Naive B cell (primary cell): Measurements from ENCODE around the gene LDLRAD1. TPM values are rescaled to one million over a fixed set of nuclear protein-coding genes. Genes with fewer than 3 reads are reported as not detected.
A peak's percentile ranks its signal among the peaks of the same experiment; 100 is the strongest.

Source experiments
- ATAC-seq, 2 donors: fragments of 150-1000 bp; cut with Tn5 transposase; 2 replicates each; pipeline ENCODE4 v1.10.0; 2021; ENCODE audit warnings: low read depth in 2 of 2, mild to moderate bottlenecking in 2 of 2, moderate library complexity in 2 of 2
- DNase-seq: peaks from one replicate; pipeline ENCODE4 v3.0.0; 2022
- H3K27ac Mint-ChIP-seq, 6 donors: one replicate each; pipeline ENCODE4 v1.8.0; 2020 to 2022; ENCODE audit warnings: mild to moderate bottlenecking in 6 of 6, mixed read lengths in 6 of 6, moderate library complexity in 5 of 6, inconsistent platforms in 2 of 6
- H3K27me3 Mint-ChIP-seq, 3 donors: one replicate each; pipeline ENCODE4 v1.8.0; 2021 to 2022; ENCODE audit warnings: mixed read lengths in 3 of 3, mild to moderate bottlenecking in 1 of 3
- H3K36me3 Mint-ChIP-seq, 2 donors: one replicate each; pipeline ENCODE4 v1.8.0; 2020 to 2022; ENCODE audit warnings: mixed read lengths in 2 of 2, inconsistent platforms in 1 of 2, mild to moderate bottlenecking in 1 of 2
- H3K4me1 Mint-ChIP-seq, 3 donors: one replicate each; pipeline ENCODE4 v1.8.0; 2020 to 2022; ENCODE audit warnings: mixed read lengths in 3 of 3, inconsistent platforms in 1 of 3, mild to moderate bottlenecking in 1 of 3, moderate library complexity in 1 of 3
- H3K4me3 Mint-ChIP-seq, 8 donors: one replicate each; pipeline ENCODE4 v1.8.0; 2020 to 2022; ENCODE audit warnings: mild to moderate bottlenecking in 8 of 8, mixed read lengths in 8 of 8, moderate library complexity in 8 of 8, inconsistent platforms in 2 of 8
- H3K9me3 Mint-ChIP-seq, 7 donors: one replicate each; pipeline ENCODE4 v1.8.0; 2020 to 2022; ENCODE audit warnings: mixed read lengths in 7 of 7, mild to moderate bottlenecking in 5 of 7, inconsistent platforms in 2 of 7, moderate library complexity in 1 of 7
- polyA plus RNA-seq, 6 donors: library from polyadenylated mRNA; unstranded; fragments of 300-500 nt; fragmentation: Illumina TruSeq; gene quantifications; one replicate each; pipeline ENCODE4 v1.2.3, GENCODE V29; 2021; ENCODE audit warnings: low read depth in 6 of 6

LDLRAD1 gene
- polyA plus RNA-seq, 6 donors from 2014 or later, result not detected

- H3K9me3 Mint-ChIP-seq, result no peaks in the 10 kb centered on the region
- no peak overlapping the region for H3K27ac Mint-ChIP-seq
- no peak for ATAC-seq
- H3K36me3 Mint-ChIP-seq, result peaks cover 16 to 18% of the 10 kb centered on the region in 2 donors
- no peak for DNase-seq
- no peak overlapping the region for H3K4me3 Mint-ChIP-seq
- no peaks in the 10 kb centered on the region for H3K27me3 Mint-ChIP-seq
- no peaks in the 10 kb centered on the region for H3K4me1 Mint-ChIP-seq
These were observed 49.9 kb downstream of the LDLRAD1 start for GRCh38 chr1:53968125-53968513.

- Mint-ChIP-seq H3K36me3 (peaks cover 18% of the 10 kb centered on the region in 2 donors), H3K4me1 (no peaks in the 10 kb centered on the region), H3K4me3 (no peak overlapping the region), H3K27me3 (no peaks in the 10 kb centered on the region), H3K9me3 (no peaks in the 10 kb centered on the region), H3K27ac (no peak overlapping the region)
- no peak for ATAC-seq
- no peak for DNase-seq
These were observed 50.4 kb downstream of the LDLRAD1 start for GRCh38 chr1:53967409-53968124.

- H3K36me3 Mint-ChIP-seq, result peaks cover 19 to 25% of the 10 kb centered on the region in 2 donors
- H3K4me3 Mint-ChIP-seq, result no peak overlapping the region
- no peak overlapping the region for H3K27ac Mint-ChIP-seq
- DNase-seq (no peak), ATAC-seq (no peak)
- no peaks in the 10 kb centered on the region for H3K27me3 Mint-ChIP-seq
- H3K9me3 Mint-ChIP-seq, result no peaks in the 10 kb centered on the region
- no peaks in the 10 kb centered on the region for H3K4me1 Mint-ChIP-seq
These were observed 51.2 kb downstream of the LDLRAD1 start for GRCh38 chr1:53966794-53967193.

GRCh38 chr1:53964109-53964508, 53.9 kb downstream of the LDLRAD1 start:
- Mint-ChIP-seq H3K9me3 (no peaks in the 10 kb centered on the region), H3K4me1 (no peaks in the 10 kb centered on the region), H3K27me3 (no peaks in the 10 kb centered on the region), H3K27ac (peak overlapping the region in 2 of 6 donors; percentile 9 to 85), H3K36me3 (peaks cover 19 to 27% of the 10 kb centered on the region in 2 donors), H3K4me3 (no peak overlapping the region)
- no peak for ATAC-seq
- no peak for DNase-seq

- ATAC-seq (no peak), DNase-seq (no peak)
- H3K27me3 Mint-ChIP-seq, result no peaks in the 10 kb centered on the region
- no peak overlapping the region for H3K27ac Mint-ChIP-seq
- H3K36me3 Mint-ChIP-seq, result peaks cover 19 to 24% of the 10 kb centered on the region in 2 donors
- H3K4me1 Mint-ChIP-seq, result no peaks in the 10 kb centered on the region
- no peaks in the 10 kb centered on the region for H3K9me3 Mint-ChIP-seq
- H3K4me3 Mint-ChIP-seq, result no peak overlapping the region
These were observed 54.5 kb downstream of the LDLRAD1 start for GRCh38 chr1:53963460-53963859.

GRCh38 chr1:53962395-53962794, 55.6 kb downstream of the LDLRAD1 start:
- ATAC-seq (no peak), DNase-seq (no peak)
- peaks cover 19 to 22% of the 10 kb centered on the region in 2 donors for H3K36me3 Mint-ChIP-seq
- H3K9me3 Mint-ChIP-seq, result no peaks in the 10 kb centered on the region
- H3K4me3 Mint-ChIP-seq, result no peak overlapping the region
- H3K27me3 Mint-ChIP-seq, result no peaks in the 10 kb centered on the region
- no peaks in the 10 kb centered on the region for H3K4me1 Mint-ChIP-seq
- H3K27ac Mint-ChIP-seq, result no peak overlapping the region

GRCh38 chr1:53959664-53960250, 58.2 kb downstream of the LDLRAD1 start:
- Mint-ChIP-seq H3K27ac (no peak overlapping the region), H3K4me1 (no peaks in the 10 kb centered on the region), H3K27me3 (no peaks in the 10 kb centered on the region), H3K4me3 (no peak overlapping the region), H3K9me3 (no peaks in the 10 kb centered on the region), H3K36me3 (peaks cover 15 to 19% of the 10 kb centered on the region in 2 donors)
- peak; percentile 52 to 53 for ATAC-seq
- peak; percentile 36 for DNase-seq

Other genes starting within 250 kb of the LDLRAD1 start
- 1 to 10 TPM; 4.9 to 9.5 (median 7.0) TPM for gene NDC1, start 179.9 kb downstream of the LDLRAD1 start, polyA plus RNA-seq
- 10 to 100 TPM; 20.7 to 41.1 (median 24.3) TPM for gene YIPF1, start 128.4 kb downstream of the LDLRAD1 start, polyA plus RNA-seq
- not detected for gene DIO1, start 124.0 kb downstream of the LDLRAD1 start, polyA plus RNA-seq
- 10 to 100 TPM; 41.5 to 66.8 (median 51.5) TPM for gene IFT25, start 72.5 kb downstream of the LDLRAD1 start, polyA plus RNA-seq
- gene LRRC42, start 71.8 kb downstream of the LDLRAD1 start, polyA plus RNA-seq, result 10 to 100 TPM in 1 of 6 donors, 1 to 10 TPM in 5; 5.4 to 11.1 (median 7.8) TPM
- gene TMEM59, start 35.0 kb upstream of the LDLRAD1 start, polyA plus RNA-seq, result 100 to 1,000 TPM; 394 to 861 (median 528) TPM
- 1 to 10 TPM; 5.4 to 9.7 (median 6.7) TPM for gene TCEANC2, start 35.4 kb upstream of the LDLRAD1 start, polyA plus RNA-seq
- not detected for gene CDCP2, start 134.8 kb upstream of the LDLRAD1 start, polyA plus RNA-seq
- 1 to 10 TPM; 1.6 to 6.9 (median 3.6) TPM for gene CYB5RL, start 181.8 kb upstream of the LDLRAD1 start, polyA plus RNA-seq
- 100 to 1,000 TPM in 1 of 6 donors, 10 to 100 TPM in 5; 49.1 to 102 (median 58.8) TPM for gene MRPL37, start 182.0 kb upstream of the LDLRAD1 start, polyA plus RNA-seq